Type B pancreatic cell (in vitro differentiated cells): ENCODE data around the gene ZRSR2. TPM values are rescaled to one million over a fixed set of nuclear protein-coding genes. Genes with fewer than 3 reads are reported as not detected.
A peak's percentile ranks its signal among the peaks of the same experiment; 100 is the strongest.

Source experiments
- DNase-seq: peaks from one replicate; pipeline ENCODE4 v3.0.0; 2021; ENCODE audit warnings: mixed read lengths; ENCODE audit not compliant: unreplicated experiment; ENCODE audit errors: extremely low spot score
- H3K27ac Mint-ChIP-seq: 2 replicates; pipeline ENCODE4 v1.8.0; 2021; ENCODE audit warnings: mild to moderate bottlenecking, mixed read lengths
- H3K27me3 Mint-ChIP-seq: 2 replicates; pipeline ENCODE4 v1.8.0; 2021; ENCODE audit warnings: mixed read lengths
- H3K36me3 Mint-ChIP-seq: 2 replicates; pipeline ENCODE4 v1.8.0; 2021; ENCODE audit warnings: mixed read lengths
- H3K4me1 Mint-ChIP-seq: one replicate; pipeline ENCODE4 v1.8.0; 2021; ENCODE audit warnings: mixed read lengths; ENCODE audit not compliant: unreplicated experiment
- H3K4me3 Mint-ChIP-seq: 2 replicates; pipeline ENCODE4 v1.8.0; 2021; ENCODE audit warnings: mild to moderate bottlenecking, mixed read lengths
- H3K9me3 Mint-ChIP-seq: 2 replicates; pipeline ENCODE4 v1.8.0; 2021; ENCODE audit warnings: mixed read lengths
- CTCF ChIP-seq: fragments of 200-600 bp; sonication (generic); conservative IDR thresholded peaks from 2 replicates; pipeline ENCODE4 v1.5.0; 2021; ENCODE audit warnings: antibody characterized with exemption, mild to moderate bottlenecking
- total RNA-seq: library from RNA; stranded (reverse); gene quantifications from 2 replicates; pipeline ENCODE4 v1.2.1, GENCODE V29; 2021; ENCODE audit warnings: low replicate concordance

The ZRSR2 gene
- total RNA-seq, 1 donor from 2014 or later = 15.5 TPM

- H3K4me1 Mint-ChIP-seq = no peaks in the 10 kb centered on the region
- peaks cover 10% of the 10 kb centered on the region for H3K36me3 Mint-ChIP-seq
- no peak for DNase-seq
- H3K27ac Mint-ChIP-seq = no peak overlapping the region
- no peak for TF ChIP-seq CTCF
- H3K27me3 Mint-ChIP-seq = no peaks in the 10 kb centered on the region
- no peak overlapping the region for H3K4me3 Mint-ChIP-seq
- no peaks in the 10 kb centered on the region for H3K9me3 Mint-ChIP-seq
Measured at GRCh38 chrX:15834053-15834452, 43.8 kb downstream of the ZRSR2 start.

GRCh38 chrX:15834827-15835595 lies 44.7 kb downstream of the ZRSR2 start:
- TF ChIP-seq CTCF = no peak
- DNase-seq = no peak
- peaks cover 5% of the 10 kb centered on the region for H3K36me3 Mint-ChIP-seq
- no peaks in the 10 kb centered on the region for H3K9me3 Mint-ChIP-seq
- H3K27ac Mint-ChIP-seq = peak overlapping the region; percentile 40
- no peaks in the 10 kb centered on the region for H3K4me1 Mint-ChIP-seq
- no peak overlapping the region for H3K4me3 Mint-ChIP-seq
- H3K27me3 Mint-ChIP-seq = no peaks in the 10 kb centered on the region

- no peaks in the 10 kb centered on the region for H3K4me1 Mint-ChIP-seq
- no peak for DNase-seq
- H3K27ac Mint-ChIP-seq = no peak overlapping the region
- H3K27me3 Mint-ChIP-seq = no peaks in the 10 kb centered on the region
- TF ChIP-seq CTCF = peak; percentile 68
- peaks cover 5% of the 10 kb centered on the region for H3K36me3 Mint-ChIP-seq
- H3K9me3 Mint-ChIP-seq = no peaks in the 10 kb centered on the region
- no peak overlapping the region for H3K4me3 Mint-ChIP-seq
Measured at GRCh38 chrX:15838017-15838416, 47.7 kb downstream of the ZRSR2 start.

- TF ChIP-seq CTCF = no peak
- no peaks in the 10 kb centered on the region for H3K9me3 Mint-ChIP-seq
- H3K4me1 Mint-ChIP-seq = no peaks in the 10 kb centered on the region
- H3K4me3 Mint-ChIP-seq = no peak overlapping the region
- H3K27ac Mint-ChIP-seq = no peak overlapping the region
- no peak for DNase-seq
- H3K36me3 Mint-ChIP-seq = peaks cover 15% of the 10 kb centered on the region
- no peaks in the 10 kb centered on the region for H3K27me3 Mint-ChIP-seq
Measured at GRCh38 chrX:15841853-15842516, 51.7 kb downstream of the ZRSR2 start.

GRCh38 chrX:15843960-15844359 lies 53.7 kb downstream of the ZRSR2 start:
- H3K27ac Mint-ChIP-seq = no peak overlapping the region
- no peak overlapping the region for H3K4me3 Mint-ChIP-seq
- TF ChIP-seq CTCF = no peak
- H3K27me3 Mint-ChIP-seq = no peaks in the 10 kb centered on the region
- H3K36me3 Mint-ChIP-seq = peaks cover 20% of the 10 kb centered on the region
- H3K4me1 Mint-ChIP-seq = no peaks in the 10 kb centered on the region
- no peaks in the 10 kb centered on the region for H3K9me3 Mint-ChIP-seq
- DNase-seq = no peak
